SU-DHL-6 (cell line): ENCODE results near the gene COCH.

Experiments used
- H2AFZ ChIP-seq: fragments of 200-600 bp; sonication (generic); 2 replicates; pipeline ENCODE4 v1.6.1; 2014; ENCODE audit warnings: low read depth, mild to moderate bottlenecking, moderate library complexity, mixed read lengths, antibody characterized with exemption, low read length; ENCODE audit not compliant: severe bottlenecking
- H3F3A ChIP-seq: fragments of 200-600 bp; shearing (Covaris generic); 2 replicates; pipeline ENCODE4 v1.6.0; 2016; ENCODE audit warnings: antibody characterized with exemption, mild to moderate bottlenecking; ENCODE audit not compliant: insufficient read depth
- H3K27ac ChIP-seq: fragments of 200-600 bp; sonication (generic); 2 replicates; pipeline ENCODE4 v1.5.1; 2016; ENCODE audit warnings: low read depth, mild to moderate bottlenecking, low read length, moderate library complexity, mixed read lengths
- H3K27me3 ChIP-seq: fragments of 200-600 bp; sonication (generic), shearing (Covaris generic); 2 replicates; pipeline ENCODE4 v1.6.0; 2014; ENCODE audit warnings: mild to moderate bottlenecking, low read length
- H3K36me3 ChIP-seq: fragments of 200-600 bp; sonication (generic); 2 replicates; pipeline ENCODE4 v1.6.1; 2014; ENCODE audit warnings: mild to moderate bottlenecking, low read length, mixed read lengths
- H3K4me2 ChIP-seq: fragments of 300-600, 200-600 bp; shearing (Covaris generic), sonication (generic); 2 replicates; pipeline ENCODE4 v1.6.0; 2014; ENCODE audit warnings: low read length, low read depth, mild to moderate bottlenecking; ENCODE audit not compliant: poor library complexity, severe bottlenecking
- H3K4me3 ChIP-seq: fragments of 200-600 bp; sonication (generic); 2 replicates; pipeline ENCODE4 v1.5.1; 2014; ENCODE audit warnings: antibody characterized with exemption, low read length, mild to moderate bottlenecking, mixed read lengths; ENCODE audit not compliant: insufficient read depth, poor library complexity, severe bottlenecking
- H3K79me2 ChIP-seq: fragments of 200-600 bp; sonication (generic); 2 replicates; pipeline ENCODE4 v1.6.1; 2014; ENCODE audit warnings: mild to moderate bottlenecking, low read length, moderate library complexity; ENCODE audit not compliant: insufficient read depth
- H3K9ac ChIP-seq: fragments of 200-600 bp; sonication (generic); 2 replicates; pipeline ENCODE4 v1.7.0; 2014; ENCODE audit warnings: mild to moderate bottlenecking, low read length
- H3K9me2 ChIP-seq: fragments of 200-600 bp; sonication (generic); replicated peaks from 2 replicates; pipeline ENCODE4 v1.6.1; 2014; ENCODE audit warnings: low read length; ENCODE audit not compliant: insufficient read depth
- H3K9me3 ChIP-seq: fragments of 200-600 bp; sonication (generic); 2 replicates; pipeline ENCODE4 v1.6.1; 2014; ENCODE audit warnings: low read length, mixed read lengths; ENCODE audit not compliant: insufficient read depth
- H4K20me1 ChIP-seq: fragments of 200-600 bp; sonication (generic); 2 replicates; pipeline ENCODE4 v1.6.1; 2014; ENCODE audit warnings: low read depth, mild to moderate bottlenecking, antibody characterized with exemption, low read length, moderate library complexity, mixed read lengths
- EZH2phosphoT487 ChIP-seq: fragments of 200-600 bp; sonication (generic), shearing (Covaris generic); conservative IDR thresholded peaks from 2 replicates; pipeline ENCODE4 v1.6.1; 2018; ENCODE audit warnings: mild to moderate bottlenecking, antibody characterized with exemption, low read length, moderate library complexity, mixed read lengths
- TF ChIP-seq, protein P1 (sequence below): fragments of 200-600 bp; sonication (generic); IDR thresholded peaks from one replicate; pipeline ENCODE4 v1.5.1; 2017; ENCODE audit warnings: antibody characterized with exemption, mild to moderate bottlenecking, low read length, moderate library complexity; ENCODE audit not compliant: insufficient read depth, poor library complexity, severe bottlenecking

The COCH gene

DNA sequence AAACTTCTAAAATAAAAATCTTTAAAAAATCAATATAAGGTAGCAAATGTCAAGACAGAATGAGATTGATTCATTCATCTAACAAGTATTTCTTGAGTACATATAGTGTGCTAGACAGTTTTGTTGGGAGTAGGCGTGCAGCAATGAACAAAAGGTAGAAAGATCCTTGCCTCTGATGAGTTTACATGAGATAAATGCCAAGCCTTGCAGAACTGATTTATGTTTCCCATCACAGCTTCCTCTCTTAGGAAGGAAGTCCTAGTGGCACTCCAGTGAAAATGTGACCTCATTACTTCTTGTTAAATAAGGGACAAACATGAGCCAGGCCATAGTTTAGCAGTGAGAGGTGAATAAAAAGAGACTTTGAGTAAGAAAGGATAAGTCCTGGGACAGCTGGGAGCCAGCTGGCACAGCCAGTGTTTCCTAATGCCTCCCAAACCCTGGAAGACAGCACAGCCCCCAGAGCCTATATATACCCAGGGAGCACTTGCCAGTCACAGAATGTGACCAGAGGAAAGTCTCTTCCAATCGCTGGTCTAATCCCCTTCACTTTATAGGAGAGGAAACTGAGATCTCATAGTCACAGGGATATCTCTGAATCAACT, 4.7 kb upstream of the COCH start:
- no peaks in the 10 kb centered on the region for H3K9me2 ChIP-seq
- no peak overlapping the region for H3K9ac ChIP-seq
- H3K9me3 ChIP-seq = no peaks in the 10 kb centered on the region
- no peak overlapping the region for H3K4me2 ChIP-seq
- H3K27ac ChIP-seq = no peak overlapping the region
- no peaks in the 10 kb centered on the region for H4K20me1 ChIP-seq
- TF ChIP-seq, protein P1, sequence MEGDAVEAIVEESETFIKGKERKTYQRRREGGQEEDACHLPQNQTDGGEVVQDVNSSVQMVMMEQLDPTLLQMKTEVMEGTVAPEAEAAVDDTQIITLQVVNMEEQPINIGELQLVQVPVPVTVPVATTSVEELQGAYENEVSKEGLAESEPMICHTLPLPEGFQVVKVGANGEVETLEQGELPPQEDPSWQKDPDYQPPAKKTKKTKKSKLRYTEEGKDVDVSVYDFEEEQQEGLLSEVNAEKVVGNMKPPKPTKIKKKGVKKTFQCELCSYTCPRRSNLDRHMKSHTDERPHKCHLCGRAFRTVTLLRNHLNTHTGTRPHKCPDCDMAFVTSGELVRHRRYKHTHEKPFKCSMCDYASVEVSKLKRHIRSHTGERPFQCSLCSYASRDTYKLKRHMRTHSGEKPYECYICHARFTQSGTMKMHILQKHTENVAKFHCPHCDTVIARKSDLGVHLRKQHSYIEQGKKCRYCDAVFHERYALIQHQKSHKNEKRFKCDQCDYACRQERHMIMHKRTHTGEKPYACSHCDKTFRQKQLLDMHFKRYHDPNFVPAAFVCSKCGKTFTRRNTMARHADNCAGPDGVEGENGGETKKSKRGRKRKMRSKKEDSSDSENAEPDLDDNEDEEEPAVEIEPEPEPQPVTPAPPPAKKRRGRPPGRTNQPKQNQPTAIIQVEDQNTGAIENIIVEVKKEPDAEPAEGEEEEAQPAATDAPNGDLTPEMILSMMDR = no peak
- no peak for TF ChIP-seq EZH2phosphoT487
- peaks cover under 1% of the 10 kb centered on the region; the same call in 1 of the 2 replicates for H3K79me2 ChIP-seq
- no peaks in the 10 kb centered on the region for H3K36me3 ChIP-seq
- no peaks in the 10 kb centered on the region for H3K27me3 ChIP-seq
- H3F3A ChIP-seq = peaks cover 8% of the 10 kb centered on the region
- no peak overlapping the region for H2AFZ ChIP-seq
- no peak overlapping the region for H3K4me3 ChIP-seq

DNA sequence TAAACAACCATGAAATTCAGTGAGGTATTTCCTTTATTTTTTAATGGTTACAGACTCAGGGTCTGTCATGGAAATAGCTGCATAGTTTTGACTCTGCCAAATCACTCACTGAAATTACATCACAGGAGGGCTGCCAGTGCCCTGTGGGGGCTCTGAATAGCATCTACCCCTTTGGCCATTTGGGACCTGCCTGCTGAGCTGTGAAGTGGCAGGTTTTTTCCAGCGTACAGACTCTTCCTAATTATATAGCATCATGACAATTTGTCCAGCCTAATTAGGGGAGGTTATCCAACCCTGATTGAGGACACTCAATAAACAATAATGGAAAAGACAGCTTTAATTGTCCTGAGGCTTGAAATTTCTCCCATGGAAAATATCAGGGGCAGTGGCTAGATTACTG, 1.8 kb upstream of the COCH start:
- Histone ChIP-seq H3K79me2 (peaks cover 22% of the 10 kb centered on the region), H3K9ac (no peak overlapping the region), H3K4me3 (no peak overlapping the region), H3K9me2 (no peaks in the 10 kb centered on the region), H3K4me2 (no peak overlapping the region), H3K27me3 (no peaks in the 10 kb centered on the region), H3F3A (peaks cover 17% of the 10 kb centered on the region), H3K27ac (no peak overlapping the region), H2AFZ (no peak overlapping the region), H4K20me1 (no peaks in the 10 kb centered on the region), H3K9me3 (no peaks in the 10 kb centered on the region), H3K36me3 (no peaks in the 10 kb centered on the region)
- TF ChIP-seq EZH2phosphoT487 = no peak
- TF ChIP-seq, protein P1 = no peak

GRCh38 chr14:30873308-30874119, 845 bp upstream of the COCH start:
- no peaks in the 10 kb centered on the region for H3K9me3 ChIP-seq
- H3K4me3 ChIP-seq = peak overlapping the region; percentile 76
- no peaks in the 10 kb centered on the region for H3K9me2 ChIP-seq
- peak overlapping the region; percentile 84 for H3K4me2 ChIP-seq
- H3K79me2 ChIP-seq = peaks cover 22% of the 10 kb centered on the region
- no peaks in the 10 kb centered on the region for H3K27me3 ChIP-seq
- no peak for TF ChIP-seq EZH2phosphoT487
- TF ChIP-seq, protein P1 = no peak
- H3K36me3 ChIP-seq = no peaks in the 10 kb centered on the region
- H3K9ac ChIP-seq = peak overlapping the region; percentile 77
- H4K20me1 ChIP-seq = no peaks in the 10 kb centered on the region
- H3F3A ChIP-seq = peaks cover 17% of the 10 kb centered on the region
- peak overlapping the region; percentile 97 for H2AFZ ChIP-seq
- H3K27ac ChIP-seq = no peak overlapping the region
